Measurements from ENCODE around the gene B3GNT3. TPM values are rescaled to one million over a fixed set of nuclear protein-coding genes. Genes with fewer than 3 reads are reported as not detected.

Gene B3GNT3
- total and polyA plus RNA-seq, 3 experiments from 2014 or later: not detected

DNA sequence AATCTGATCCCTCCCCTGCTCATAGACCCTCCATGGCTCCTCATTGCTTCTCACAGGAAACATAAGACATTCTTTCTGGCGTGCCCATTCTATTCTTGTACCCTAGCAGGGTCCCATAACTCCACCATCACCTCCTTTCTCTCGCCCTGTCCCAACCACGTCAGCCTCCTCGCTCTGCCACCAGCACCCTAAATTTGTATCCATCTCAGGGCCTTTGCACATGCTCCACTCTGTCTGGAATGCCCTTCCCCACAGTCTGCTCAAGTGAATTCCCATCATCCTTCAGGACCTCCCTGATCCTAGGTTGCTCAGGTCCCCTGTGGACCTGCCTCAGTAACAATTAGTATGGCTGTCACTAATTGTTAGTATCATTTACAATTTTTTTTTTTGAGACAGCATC lies 10.5 kb downstream of the B3GNT3 start:
- Histone ChIP-seq H3K27ac (ENCODE audit: low read depth, low read length) (no peak overlapping the region), H3K27me3 (ENCODE audit: insufficient read depth, low read length, poor library complexity, severe bottlenecking) (peaks cover 3% of the 10 kb centered on the region), H3K4me1 (ENCODE audit: insufficient read depth, low read length) (peaks cover 34% of the 10 kb centered on the region), H3K36me3 (ENCODE audit: insufficient read depth, low read length) (no peaks in the 10 kb centered on the region), H3K4me3 (ENCODE audit: low read length) (no peak overlapping the region), H3K9me3 (ENCODE audit: low read length) (no peaks in the 10 kb centered on the region)
- no peaks in the 10 kb centered on the region for H3K9me3 Mint-ChIP-seq
- H3K4me3 Mint-ChIP-seq: peak overlapping the region in 2 of 7 donors; percentile 4 to 30
- H3K27me3 Mint-ChIP-seq: peaks cover 5% of the 10 kb centered on the region in 2 donors
- CTCF ChIA-PET: no interaction called here
- H3K36me3 Mint-ChIP-seq: no peaks in the 10 kb centered on the region
- DNase-seq: no peak
- peaks cover 25 to 42% (median 40%) of the 10 kb centered on the region in 3 donors for H3K4me1 Mint-ChIP-seq
- POLR2A ChIA-PET: no interaction called here
- H3K27ac Mint-ChIP-seq: peak overlapping the region in 2 of 8 donors; percentile 31 to 59

DNA sequence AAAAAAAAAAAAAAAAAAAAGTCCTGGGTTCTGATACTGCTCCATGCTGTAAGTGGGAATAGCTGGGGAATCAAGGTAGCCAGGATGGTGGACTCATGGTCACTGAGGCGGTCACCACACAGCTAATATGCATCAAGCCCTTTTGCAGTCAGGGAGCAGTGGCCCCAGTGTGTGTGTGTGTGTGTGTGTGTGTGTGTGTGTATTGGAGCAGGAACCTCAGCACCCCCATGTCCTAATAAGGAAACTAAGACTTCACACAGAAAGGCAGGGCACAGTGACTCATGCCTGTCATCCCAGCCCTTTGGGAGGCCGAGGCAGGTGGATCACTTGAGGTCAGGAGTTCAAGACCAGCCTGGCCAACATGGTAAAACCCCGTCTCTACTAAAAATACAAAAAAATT lies 12.0 kb downstream of the B3GNT3 start:
- Mint-ChIP-seq H3K4me3 (peak overlapping the region in 2 of 7 donors; percentile 24 to 85), H3K27ac (no peak overlapping the region), H3K4me1 (peaks cover 25 to 42% (median 40%) of the 10 kb centered on the region in 3 donors), H3K9me3 (no peaks in the 10 kb centered on the region), H3K27me3 (peaks cover 5% of the 10 kb centered on the region in 2 donors), H3K36me3 (no peaks in the 10 kb centered on the region)
- H3K4me1 ChIP-seq (ENCODE audit: insufficient read depth, low read length): peaks cover 33% of the 10 kb centered on the region
- no peak for DNase-seq
- no peaks in the 10 kb centered on the region for H3K9me3 ChIP-seq (ENCODE audit: low read length)
- CTCF ChIA-PET: no interaction called here
- peaks cover 3% of the 10 kb centered on the region for H3K27me3 ChIP-seq (ENCODE audit: insufficient read depth, low read length, poor library complexity, severe bottlenecking)
- no peak overlapping the region for H3K4me3 ChIP-seq (ENCODE audit: low read length)
- no peaks in the 10 kb centered on the region for H3K36me3 ChIP-seq (ENCODE audit: insufficient read depth, low read length)
- POLR2A ChIA-PET: interaction anchor here (0.7 kb wide), 1 partner anchor 232 kb away, joined by 4 read pairs; no protein-coding TSS in a partner anchor
- H3K27ac ChIP-seq (ENCODE audit: low read depth, low read length): no peak overlapping the region

DNA sequence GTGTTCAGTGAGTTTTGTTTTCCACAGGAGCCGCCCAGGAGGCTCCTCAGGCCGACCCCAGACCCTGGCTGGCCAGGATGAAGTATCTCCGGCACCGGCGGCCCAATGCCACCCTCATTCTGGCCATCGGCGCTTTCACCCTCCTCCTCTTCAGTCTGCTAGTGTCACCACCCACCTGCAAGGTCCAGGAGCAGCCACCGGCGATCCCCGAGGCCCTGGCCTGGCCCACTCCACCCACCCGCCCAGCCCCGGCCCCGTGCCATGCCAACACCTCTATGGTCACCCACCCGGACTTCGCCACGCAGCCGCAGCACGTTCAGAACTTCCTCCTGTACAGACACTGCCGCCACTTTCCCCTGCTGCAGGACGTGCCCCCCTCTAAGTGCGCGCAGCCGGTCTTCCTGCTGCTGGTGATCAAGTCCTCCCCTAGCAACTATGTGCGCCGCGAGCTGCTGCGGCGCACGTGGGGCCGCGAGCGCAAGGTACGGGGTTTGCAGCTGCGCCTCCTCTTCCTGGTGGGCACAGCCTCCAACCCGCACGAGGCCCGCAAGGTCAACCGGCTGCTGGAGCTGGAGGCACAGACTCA lies 12.9 kb downstream of the B3GNT3 start:
- POLR2A ChIA-PET: interaction anchor here (0.9 kb wide), 1 partner anchor 52 kb away, joined by 3 read pairs; the partner anchor contains the start of gene RPL18A
- Mint-ChIP-seq H3K27ac (peak overlapping the region in 3 of 8 donors; percentile 43 to 83 (median 65)), H3K4me3 (peak overlapping the region in 6 of 7 donors; percentile 43 to 91 (median 75)), H3K4me1 (peaks cover 20 to 36% (median 33%) of the 10 kb centered on the region in 3 donors), H3K36me3 (no peaks in the 10 kb centered on the region), H3K27me3 (peaks cover 5% of the 10 kb centered on the region in 2 donors), H3K9me3 (no peaks in the 10 kb centered on the region)
- DNase-seq: peak in 3 of 5 donors; percentile 14 to 53 (median 50)
- Histone ChIP-seq H3K9me3 (ENCODE audit: low read length) (no peaks in the 10 kb centered on the region), H3K4me3 (ENCODE audit: low read length) (no peak overlapping the region), H3K27ac (ENCODE audit: low read depth, low read length) (no peak overlapping the region), H3K27me3 (ENCODE audit: insufficient read depth, low read length, poor library complexity, severe bottlenecking) (peaks cover 3% of the 10 kb centered on the region), H3K4me1 (ENCODE audit: insufficient read depth, low read length) (peaks cover 24% of the 10 kb centered on the region), H3K36me3 (ENCODE audit: insufficient read depth, low read length) (no peaks in the 10 kb centered on the region)
- CTCF ChIA-PET: no interaction called here

DNA sequence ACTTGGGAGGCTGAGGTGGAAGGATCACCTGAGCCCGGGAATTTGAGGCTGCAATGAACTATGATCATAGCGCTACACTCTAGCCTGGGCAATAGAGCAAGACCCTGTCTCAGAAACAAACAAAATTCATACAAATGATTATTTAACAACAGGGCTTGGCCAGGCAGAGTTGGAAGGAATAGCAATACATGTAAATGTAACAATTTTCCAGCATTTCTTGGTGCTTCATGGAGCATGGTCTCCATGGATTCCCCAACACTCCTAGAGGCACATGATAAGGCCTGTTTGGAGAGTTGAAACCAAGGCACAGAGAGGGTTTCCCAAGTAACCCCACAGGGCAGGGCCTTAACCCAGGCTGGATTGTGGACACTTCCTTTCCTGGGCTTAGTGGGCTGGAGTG lies 16.2 kb downstream of the B3GNT3 start:
- H3K4me1 Mint-ChIP-seq: peaks cover 4 to 12% (median 11%) of the 10 kb centered on the region in 3 donors
- CTCF ChIA-PET: no interaction called here

DNA sequence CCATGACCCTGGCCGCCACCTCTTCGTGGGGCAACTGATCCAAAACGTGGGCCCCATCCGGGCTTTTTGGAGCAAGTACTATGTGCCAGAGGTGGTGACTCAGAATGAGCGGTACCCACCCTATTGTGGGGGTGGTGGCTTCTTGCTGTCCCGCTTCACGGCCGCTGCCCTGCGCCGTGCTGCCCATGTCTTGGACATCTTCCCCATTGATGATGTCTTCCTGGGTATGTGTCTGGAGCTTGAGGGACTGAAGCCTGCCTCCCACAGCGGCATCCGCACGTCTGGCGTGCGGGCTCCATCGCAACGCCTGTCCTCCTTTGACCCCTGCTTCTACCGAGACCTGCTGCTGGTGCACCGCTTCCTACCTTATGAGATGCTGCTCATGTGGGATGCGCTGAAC lies 16.7 kb downstream of the B3GNT3 start:
- CTCF ChIA-PET: no interaction called here
- POLR2A ChIA-PET: no interaction called here
- H3K9me3 Mint-ChIP-seq: no peaks in the 10 kb centered on the region
- Histone ChIP-seq H3K4me3 (ENCODE audit: low read length) (no peak overlapping the region), H3K27me3 (ENCODE audit: insufficient read depth, low read length, poor library complexity, severe bottlenecking) (peaks cover 3% of the 10 kb centered on the region), H3K4me1 (ENCODE audit: insufficient read depth, low read length) (peaks cover 11% of the 10 kb centered on the region), H3K36me3 (ENCODE audit: insufficient read depth, low read length) (no peaks in the 10 kb centered on the region), H3K9me3 (ENCODE audit: low read length) (no peaks in the 10 kb centered on the region), H3K27ac (ENCODE audit: low read depth, low read length) (no peak overlapping the region)
- peaks cover 4 to 12% (median 11%) of the 10 kb centered on the region in 3 donors for H3K4me1 Mint-ChIP-seq
- H3K27ac Mint-ChIP-seq: peak overlapping the region in 1 of 8 donors; percentile 36
- no peaks in the 10 kb centered on the region for H3K36me3 Mint-ChIP-seq
- no peak for DNase-seq
- no peak overlapping the region for H3K4me3 Mint-ChIP-seq
- peaks cover 2 to 5% of the 10 kb centered on the region in 2 donors for H3K27me3 Mint-ChIP-seq

More for the DNA sequence above, 16.2 kb downstream of the B3GNT3 start:
- H3K36me3 ChIP-seq (ENCODE audit: insufficient read depth, low read length): no peaks in the 10 kb centered on the region
- Mint-ChIP-seq H3K36me3 (no peaks in the 10 kb centered on the region), H3K4me3 (no peak overlapping the region), H3K27me3 (peaks cover 2 to 5% of the 10 kb centered on the region in 2 donors), H3K27ac (no peak overlapping the region), H3K9me3 (no peaks in the 10 kb centered on the region)
- peaks cover 11% of the 10 kb centered on the region for H3K4me1 ChIP-seq (ENCODE audit: insufficient read depth, low read length)
- POLR2A ChIA-PET: no interaction called here
- H3K9me3 ChIP-seq (ENCODE audit: low read length): no peaks in the 10 kb centered on the region
- H3K27ac ChIP-seq (ENCODE audit: low read depth, low read length): no peak overlapping the region
- H3K27me3 ChIP-seq (ENCODE audit: insufficient read depth, low read length, poor library complexity, severe bottlenecking): peaks cover 3% of the 10 kb centered on the region
- no peak overlapping the region for H3K4me3 ChIP-seq (ENCODE audit: low read length)
- DNase-seq: no peak

DNA sequence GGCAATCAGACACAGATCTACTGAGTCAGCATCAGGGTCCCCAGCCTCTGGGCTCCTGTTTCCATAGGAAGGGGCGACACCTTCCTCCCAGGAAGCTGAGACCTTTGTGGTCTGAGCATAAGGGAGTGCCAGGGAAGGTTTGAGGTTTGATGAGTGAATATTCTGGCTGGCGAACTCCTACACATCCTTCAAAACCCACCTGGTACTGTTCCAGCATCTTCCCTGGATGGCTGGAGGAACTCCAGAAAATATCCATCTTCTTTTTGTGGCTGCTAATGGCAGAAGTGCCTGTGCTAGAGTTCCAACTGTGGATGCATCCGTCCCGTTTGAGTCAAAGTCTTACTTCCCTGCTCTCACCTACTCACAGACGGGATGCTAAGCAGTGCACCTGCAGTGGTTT lies 17.2 kb downstream of the B3GNT3 start:
- CTCF ChIA-PET: no interaction called here
- Mint-ChIP-seq H3K4me3 (no peak overlapping the region), H3K27me3 (peaks cover 2 to 5% of the 10 kb centered on the region in 2 donors), H3K27ac (peak overlapping the region in 1 of 8 donors; percentile 36), H3K9me3 (no peaks in the 10 kb centered on the region), H3K4me1 (peaks cover 4 to 11% (median 9%) of the 10 kb centered on the region in 3 donors), H3K36me3 (no peaks in the 10 kb centered on the region)
- Histone ChIP-seq H3K9me3 (ENCODE audit: low read length) (no peaks in the 10 kb centered on the region), H3K36me3 (ENCODE audit: insufficient read depth, low read length) (no peaks in the 10 kb centered on the region), H3K27ac (ENCODE audit: low read depth, low read length) (no peak overlapping the region), H3K27me3 (ENCODE audit: insufficient read depth, low read length, poor library complexity, severe bottlenecking) (peaks cover 3% of the 10 kb centered on the region), H3K4me1 (ENCODE audit: insufficient read depth, low read length) (peaks cover 11% of the 10 kb centered on the region), H3K4me3 (ENCODE audit: low read length) (no peak overlapping the region)
- POLR2A ChIA-PET: no interaction called here
- DNase-seq: no peak

DNA sequence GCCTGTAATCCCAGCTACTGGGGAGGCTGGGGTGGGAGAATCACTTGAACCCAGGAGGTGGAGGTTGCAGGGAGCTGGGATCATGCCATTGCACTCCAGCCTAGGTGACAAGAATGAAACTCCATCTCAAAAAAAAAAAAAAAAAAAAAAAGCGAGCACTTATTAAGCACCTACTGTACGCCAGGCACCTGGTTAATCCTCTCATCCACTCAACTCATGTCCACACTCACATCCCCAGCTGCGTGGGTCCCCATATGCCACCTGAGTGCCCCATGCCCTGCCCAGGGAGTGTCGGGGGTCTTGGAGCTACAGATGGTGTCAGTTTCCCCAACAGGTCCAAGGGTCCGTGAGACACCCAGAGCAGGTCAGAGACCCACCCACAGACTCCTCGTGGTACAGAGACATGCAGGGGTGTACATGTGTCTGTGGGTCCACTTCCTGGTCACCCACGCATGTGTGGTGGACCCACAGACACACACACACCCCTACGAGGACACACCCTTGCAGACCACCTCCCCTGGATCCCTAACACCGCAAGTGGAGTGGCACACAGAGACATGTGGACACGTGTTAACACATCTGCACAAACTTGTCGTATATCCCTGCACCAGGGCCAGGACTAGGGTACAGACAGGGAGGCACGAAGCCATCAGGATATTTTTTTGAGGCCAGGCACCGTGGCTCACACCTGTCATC lies 22.9 kb downstream of the B3GNT3 start:
- no peaks in the 10 kb centered on the region for H3K4me1 Mint-ChIP-seq
- H3K27ac Mint-ChIP-seq: peak overlapping the region in 2 of 8 donors; percentile 41 to 89
- POLR2A ChIA-PET: interaction anchor here (0.7 kb wide), 1 partner anchor 1426 kb away, joined by 3 read pairs; no protein-coding TSS in a partner anchor
- Histone ChIP-seq H3K27me3 (ENCODE audit: insufficient read depth, low read length, poor library complexity, severe bottlenecking) (no peaks in the 10 kb centered on the region), H3K27ac (ENCODE audit: low read depth, low read length) (no peak overlapping the region), H3K9me3 (ENCODE audit: low read length) (no peaks in the 10 kb centered on the region), H3K4me1 (ENCODE audit: insufficient read depth, low read length) (no peaks in the 10 kb centered on the region), H3K36me3 (ENCODE audit: insufficient read depth, low read length) (no peaks in the 10 kb centered on the region), H3K4me3 (ENCODE audit: low read length) (no peak overlapping the region)
- no peaks in the 10 kb centered on the region for H3K9me3 Mint-ChIP-seq
- no peak overlapping the region for H3K4me3 Mint-ChIP-seq
- H3K27me3 Mint-ChIP-seq: no peaks in the 10 kb centered on the region
- no peak for DNase-seq
- CTCF ChIA-PET: interaction anchor here (0.7 kb wide), 1 partner anchor 230 kb away, joined by 3 read pairs; no protein-coding TSS in a partner anchor
- H3K36me3 Mint-ChIP-seq: no peaks in the 10 kb centered on the region

DNA sequence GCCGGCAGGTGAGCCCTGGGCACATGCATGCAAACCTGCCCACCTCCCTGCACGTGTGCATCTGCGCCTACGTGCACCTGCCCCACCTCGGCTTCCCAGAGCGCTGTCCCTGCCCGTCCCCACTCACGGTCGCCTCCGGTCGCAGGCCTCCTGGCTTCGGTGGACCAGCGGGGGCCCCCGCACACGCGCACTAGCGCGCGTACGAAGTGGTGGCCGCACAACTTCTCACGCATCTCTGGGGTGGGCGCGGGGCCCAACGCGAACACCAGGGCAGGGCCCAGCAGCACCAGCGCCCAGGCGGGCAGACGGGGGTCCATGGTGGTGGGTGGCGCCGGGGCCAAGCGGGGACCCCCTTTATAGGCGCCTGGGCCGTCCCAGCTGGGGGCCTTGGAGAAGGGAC lies 26.3 kb downstream of the B3GNT3 start, which contains the start of gene INSL3:
INSL3 (minus strand) TSS at position 330 of the 400 bp plus-strand sequence; CDS start at position 317, 13 bp downstream.
- Mint-ChIP-seq H3K4me3 (peak within 1 kb of the TSS in 1 of 7 donors; percentile 61), H3K27ac (no peak within 1 kb of the TSS), H3K36me3 (peaks cover 0 to 6% (median 0%) of the 10 kb centered on the region in 3 donors), H3K4me1 (no peaks in the 10 kb centered on the region), H3K9me3 (no peaks in the 10 kb centered on the region), H3K27me3 (peaks cover 0 to 2% of the 10 kb centered on the region in 2 donors)
- H3K4me3 ChIP-seq (ENCODE audit: low read length): no peak within 1 kb of the TSS
- no peaks in the 10 kb centered on the region for H3K9me3 ChIP-seq (ENCODE audit: low read length)
- POLR2A ChIA-PET: no interaction called here
- no peaks in the 10 kb centered on the region for H3K27me3 ChIP-seq (ENCODE audit: insufficient read depth, low read length, poor library complexity, severe bottlenecking)
- no peaks in the 10 kb centered on the region for H3K4me1 ChIP-seq (ENCODE audit: insufficient read depth, low read length)
- CTCF ChIA-PET: no interaction called here
- no peaks in the 10 kb centered on the region for H3K36me3 ChIP-seq (ENCODE audit: insufficient read depth, low read length)
- DNase-seq: no peak
- H3K27ac ChIP-seq (ENCODE audit: low read depth, low read length): no peak within 1 kb of the TSS
